Measurements from ENCODE around the gene TMPRSS12.
"Not testable (repeated sequence)": the region's sequence is repeated elsewhere in the genome, so short reads cannot be mapped to it uniquely, and the experiment has no call there.

The TMPRSS12 gene

GRCh38 chr12:50842637-50843493 is at the start of gene TMPRSS12:
Gene TMPRSS12 (plus strand): TSS chr12:50842926. CDS start chr12:50842965, 39 bp downstream.
- DNase-seq: no peak

GRCh38 chr12:50799908-50800307 is 42.8 kb upstream of the TMPRSS12 start:
- no peak for DNase-seq

- no peak for DNase-seq
Observed at GRCh38 chr12:50803230-50803875, 39.4 kb upstream of the TMPRSS12 start.

- DNase-seq: no peak
Observed at GRCh38 chr12:50806176-50806575, 36.5 kb upstream of the TMPRSS12 start.

GRCh38 chr12:50809131-50809530 is 33.6 kb upstream of the TMPRSS12 start:
- DNase-seq: not testable (repeated sequence)

- not testable (repeated sequence) for DNase-seq
Observed at GRCh38 chr12:50814921-50815320, 27.8 kb upstream of the TMPRSS12 start.

- DNase-seq: no peak
Observed at GRCh38 chr12:50820177-50820576, 22.5 kb upstream of the TMPRSS12 start.

GRCh38 chr12:50822082-50822481 is 20.6 kb upstream of the TMPRSS12 start:
- DNase-seq: no peak

GRCh38 chr12:50823724-50824123 is 19.0 kb upstream of the TMPRSS12 start:
- DNase-seq: not testable (repeated sequence)

- DNase-seq: no peak
Observed at GRCh38 chr12:50824914-50825313, 17.8 kb upstream of the TMPRSS12 start.

- DNase-seq: no peak
Observed at GRCh38 chr12:50825372-50825838, 17.3 kb upstream of the TMPRSS12 start.

GRCh38 chr12:50828121-50828520 is 14.6 kb upstream of the TMPRSS12 start:
- no peak for DNase-seq

GRCh38 chr12:50828886-50829285 is 13.8 kb upstream of the TMPRSS12 start:
- DNase-seq: no peak

GRCh38 chr12:50833801-50834200 is 8.9 kb upstream of the TMPRSS12 start:
- not testable (repeated sequence) for DNase-seq

GRCh38 chr12:50839042-50839441 is 3.7 kb upstream of the TMPRSS12 start:
- no peak for DNase-seq

- no peak for DNase-seq
Observed at GRCh38 chr12:50840809-50841487, 1.8 kb upstream of the TMPRSS12 start.

- DNase-seq: no peak
Observed at GRCh38 chr12:50841716-50842531, 802 bp upstream of the TMPRSS12 start.

GRCh38 chr12:50845021-50845647 is 2.4 kb downstream of the TMPRSS12 start:
- no peak for DNase-seq

- no peak for DNase-seq
Observed at GRCh38 chr12:50848963-50849362, 6.2 kb downstream of the TMPRSS12 start.

- DNase-seq: not testable (repeated sequence)
Observed at GRCh38 chr12:50855218-50855617, 12.5 kb downstream of the TMPRSS12 start.

GRCh38 chr12:50855679-50856078 is 13.0 kb downstream of the TMPRSS12 start:
- not testable (repeated sequence) for DNase-seq
